Hepatocyte (in vitro differentiated cells): ENCODE measurements around the gene UNC5CL. TPM values are rescaled to one million over a fixed set of nuclear protein-coding genes. Genes with fewer than 3 reads are reported as not detected.

Source experiments
- DNase-seq: peaks from one replicate; pipeline ENCODE4 v3.0.0-alpha.2; 2016; ENCODE audit warnings: low spot score
- H2AFZ ChIP-seq: fragments of 200-600 bp; sonication (generic); 2 replicates; pipeline ENCODE4 v1.6.0; 2016; ENCODE audit warnings: antibody characterized with exemption, mild to moderate bottlenecking
- H3K27ac ChIP-seq: fragments of 200-600 bp; sonication (generic); 2 replicates; pipeline ENCODE4 v1.5.1; 2016; ENCODE audit warnings: mild to moderate bottlenecking
- H3K27me3 ChIP-seq: fragments of 200-600 bp; sonication (generic); 2 replicates; pipeline ENCODE4 v1.6.1; 2016
- H3K36me3 ChIP-seq: fragments of 200-600 bp; sonication (generic); replicated peaks from 2 replicates; pipeline ENCODE4 v1.5.1; 2016; ENCODE audit warnings: low read depth; ENCODE audit not compliant: insufficient read depth
- H3K4me1 ChIP-seq: fragments of 200-600 bp; sonication (generic); 2 replicates; pipeline ENCODE4 v1.5.1; 2016; ENCODE audit warnings: mild to moderate bottlenecking, moderate library complexity; ENCODE audit not compliant: insufficient read depth
- H3K4me2 ChIP-seq: fragments of 200-600 bp; sonication (generic); 2 replicates; pipeline ENCODE4 v1.6.0; 2016
- H3K4me3 ChIP-seq: fragments of 200-600 bp; sonication (generic); 2 replicates; pipeline ENCODE4 v1.5.1; 2016; ENCODE audit warnings: mild to moderate bottlenecking
- H3K79me2 ChIP-seq: fragments of 200-600 bp; sonication (generic); 2 replicates; pipeline ENCODE4 v1.6.0; 2017; ENCODE audit warnings: mild to moderate bottlenecking
- H3K9me2 ChIP-seq: fragments of 200-600 bp; sonication (generic); replicated peaks from 2 replicates; pipeline ENCODE4 v1.6.0; 2017; ENCODE audit warnings: mild to moderate bottlenecking; ENCODE audit not compliant: insufficient read depth
- H3K9me3 ChIP-seq: fragments of 200-600 bp; sonication (generic); 2 replicates; pipeline ENCODE4 v1.5.1; 2016; ENCODE audit warnings: low read depth, mild to moderate bottlenecking
- H4K20me1 ChIP-seq: fragments of 200-600 bp; sonication (generic); 2 replicates; pipeline ENCODE4 v1.6.0; 2016; ENCODE audit warnings: mild to moderate bottlenecking; ENCODE audit not compliant: insufficient read depth, poor library complexity, severe bottlenecking
- EZH2 ChIP-seq: fragments of 200-600 bp; sonication (generic); IDR thresholded peaks from 2 replicates; pipeline ENCODE4 v1.6.1; 2016; ENCODE audit warnings: antibody characterized with exemption, mild to moderate bottlenecking, borderline replicate concordance
- EZH2phosphoT487 ChIP-seq: fragments of 200-600 bp; sonication (generic); IDR thresholded peaks from one replicate; pipeline ENCODE4 v1.6.1; 2018; ENCODE audit warnings: antibody characterized with exemption, mild to moderate bottlenecking, low read depth, moderate library complexity; ENCODE audit not compliant: unreplicated experiment, severe bottlenecking
- WGBS: methylation state at CpG from one replicate; pipeline ENCODE4 v1.1.6; 2016; ENCODE audit warnings: low lambda C conversion rate; ENCODE audit errors: missing lambda C conversion rate; 5-methylcytosine and 5-hydroxymethylcytosine counted together
- polyA plus RNA-seq: library from polyadenylated mRNA; unstranded; fragments of >200 nt; fragmentation: Nextera tagmentation; extraction: Ambion mirVana; gene quantifications from 2 replicates; pipeline ENCODE4 v1.2.1, GENCODE V29; 2016
- total RNA-seq: library from RNA; depleted of rRNA; stranded (reverse); fragments of >200 nt; gene quantifications from 2 replicates; pipeline ENCODE4 v1.2.3, GENCODE V29; 2014
- TF ChIP-seq, protein P1 (sequence below): fragments of 200-600 bp; sonication (generic); IDR thresholded peaks from 2 replicates; pipeline ENCODE4 v1.5.1; 2016; ENCODE audit warnings: antibody characterized with exemption, mild to moderate bottlenecking; ENCODE audit not compliant: poor library complexity

The UNC5CL gene
- total and polyA plus RNA-seq, 2 experiments from 2014 or later: 37.1 to 42.9 TPM

DNA sequence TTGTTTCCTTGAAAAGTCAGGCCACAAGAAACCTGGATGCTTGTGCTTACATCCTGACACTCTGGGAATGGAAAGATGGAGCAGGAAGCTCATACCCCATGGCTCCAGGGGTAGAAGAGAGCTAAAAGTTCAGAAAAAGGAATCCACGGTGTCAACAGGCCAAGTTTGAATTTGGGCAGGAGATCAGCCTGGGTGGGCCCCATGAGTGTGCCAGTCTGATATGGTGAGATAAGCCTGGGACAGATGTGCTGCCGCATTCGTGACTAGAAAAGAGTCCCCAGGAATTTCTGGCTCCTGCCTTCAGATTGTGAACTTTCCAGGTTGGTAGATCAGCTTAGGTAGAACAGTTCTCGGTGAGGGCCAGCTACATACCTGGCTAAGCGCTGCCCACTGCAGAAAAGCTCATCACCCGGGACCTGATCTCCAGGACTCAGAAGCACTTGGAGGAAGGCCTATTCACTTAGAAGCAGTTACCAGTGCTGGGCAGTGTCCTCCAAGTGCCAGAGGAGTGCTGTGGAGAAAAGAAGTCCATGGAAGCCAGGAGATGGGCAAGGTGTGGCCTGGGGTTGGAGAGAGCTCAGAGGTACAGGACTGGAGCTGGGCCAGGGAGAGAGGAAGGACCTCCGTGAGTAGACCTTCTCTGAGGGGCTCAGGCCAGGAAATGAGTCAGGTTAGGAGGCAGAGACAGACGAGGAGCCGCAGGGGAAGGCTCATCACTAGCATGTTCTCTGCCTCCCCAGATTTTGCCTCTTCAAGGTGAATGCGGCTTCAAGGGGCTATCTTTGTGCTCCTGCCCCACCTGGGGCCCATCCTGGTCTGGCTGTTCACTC lies 3.4 kb upstream of the UNC5CL start, which contains the start of gene TSPO2:
Gene TSPO2, plus strand, starts transcription at position 242 of the 830 bp plus-strand sequence. Its CDS starts 519 bp downstream, at position 761.
- peak within 1 kb of the TSS; percentile 95 for H3K27ac ChIP-seq
- no peaks in the 10 kb centered on the region for H3K27me3 ChIP-seq
- 95% methylated on average over 10 of the region's 10 CpGs for WGBS
- TF ChIP-seq EZH2: no peak
- TF ChIP-seq, protein P1, sequence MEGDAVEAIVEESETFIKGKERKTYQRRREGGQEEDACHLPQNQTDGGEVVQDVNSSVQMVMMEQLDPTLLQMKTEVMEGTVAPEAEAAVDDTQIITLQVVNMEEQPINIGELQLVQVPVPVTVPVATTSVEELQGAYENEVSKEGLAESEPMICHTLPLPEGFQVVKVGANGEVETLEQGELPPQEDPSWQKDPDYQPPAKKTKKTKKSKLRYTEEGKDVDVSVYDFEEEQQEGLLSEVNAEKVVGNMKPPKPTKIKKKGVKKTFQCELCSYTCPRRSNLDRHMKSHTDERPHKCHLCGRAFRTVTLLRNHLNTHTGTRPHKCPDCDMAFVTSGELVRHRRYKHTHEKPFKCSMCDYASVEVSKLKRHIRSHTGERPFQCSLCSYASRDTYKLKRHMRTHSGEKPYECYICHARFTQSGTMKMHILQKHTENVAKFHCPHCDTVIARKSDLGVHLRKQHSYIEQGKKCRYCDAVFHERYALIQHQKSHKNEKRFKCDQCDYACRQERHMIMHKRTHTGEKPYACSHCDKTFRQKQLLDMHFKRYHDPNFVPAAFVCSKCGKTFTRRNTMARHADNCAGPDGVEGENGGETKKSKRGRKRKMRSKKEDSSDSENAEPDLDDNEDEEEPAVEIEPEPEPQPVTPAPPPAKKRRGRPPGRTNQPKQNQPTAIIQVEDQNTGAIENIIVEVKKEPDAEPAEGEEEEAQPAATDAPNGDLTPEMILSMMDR: no peak
- TF ChIP-seq EZH2phosphoT487: no peak
- no peaks in the 10 kb centered on the region for H4K20me1 ChIP-seq
- H3K36me3 ChIP-seq: no peaks in the 10 kb centered on the region
- H3K9me2 ChIP-seq: no peaks in the 10 kb centered on the region
- H3K9me3 ChIP-seq: no peaks in the 10 kb centered on the region
- H3K4me2 ChIP-seq: no peak within 1 kb of the TSS
- H3K4me3 ChIP-seq: no peak within 1 kb of the TSS
- H3K79me2 ChIP-seq: peaks cover 8% of the 10 kb centered on the region
- no peak for DNase-seq
- H3K4me1 ChIP-seq: peaks cover 43% of the 10 kb centered on the region
- no peak within 1 kb of the TSS for H2AFZ ChIP-seq

DNA sequence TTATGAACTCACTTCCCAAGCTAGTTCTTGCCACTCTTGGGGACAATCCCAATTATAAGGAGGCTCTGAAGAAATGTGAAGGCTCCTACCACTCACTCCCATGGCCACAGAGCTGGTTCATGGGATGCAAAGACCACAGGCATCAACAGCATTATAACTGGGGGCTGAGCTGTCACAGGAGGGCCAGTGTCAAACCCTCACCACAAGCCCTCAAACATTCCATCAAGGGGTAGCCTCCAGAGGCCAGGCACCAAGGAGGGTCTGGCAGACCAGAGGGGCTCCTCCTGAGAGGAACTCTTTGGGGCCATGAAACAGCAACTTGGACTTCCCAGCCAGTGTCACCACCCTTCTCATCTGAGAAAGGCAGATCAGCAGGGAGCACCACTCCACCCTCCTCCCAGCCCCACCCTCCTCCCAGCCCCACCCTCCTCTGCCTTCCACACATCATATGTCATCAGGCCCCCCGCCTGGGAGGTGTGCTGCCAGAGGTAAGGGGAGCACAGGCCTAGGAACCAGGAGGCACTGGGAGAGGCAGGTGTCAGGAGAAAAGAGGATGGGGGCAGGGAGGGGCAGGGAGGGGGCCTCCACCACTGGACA lies 2.0 kb upstream of the UNC5CL start:
- Histone ChIP-seq H4K20me1 (no peaks in the 10 kb centered on the region), H2AFZ (no peak overlapping the region), H3K79me2 (peaks cover 19% of the 10 kb centered on the region), H3K4me3 (no peak overlapping the region), H3K9me3 (no peaks in the 10 kb centered on the region), H3K4me1 (peaks cover 39% of the 10 kb centered on the region), H3K4me2 (peak overlapping the region; percentile 44), H3K27me3 (no peaks in the 10 kb centered on the region), H3K36me3 (no peaks in the 10 kb centered on the region), H3K27ac (peak overlapping the region; percentile 95), H3K9me2 (no peaks in the 10 kb centered on the region)
- DNase-seq: no peak
- TF ChIP-seq EZH2phosphoT487 (no peak), EZH2 (no peak)
- TF ChIP-seq, protein P1: no peak
- WGBS: 83% methylated on average over 1 of the region's 1 CpG

DNA sequence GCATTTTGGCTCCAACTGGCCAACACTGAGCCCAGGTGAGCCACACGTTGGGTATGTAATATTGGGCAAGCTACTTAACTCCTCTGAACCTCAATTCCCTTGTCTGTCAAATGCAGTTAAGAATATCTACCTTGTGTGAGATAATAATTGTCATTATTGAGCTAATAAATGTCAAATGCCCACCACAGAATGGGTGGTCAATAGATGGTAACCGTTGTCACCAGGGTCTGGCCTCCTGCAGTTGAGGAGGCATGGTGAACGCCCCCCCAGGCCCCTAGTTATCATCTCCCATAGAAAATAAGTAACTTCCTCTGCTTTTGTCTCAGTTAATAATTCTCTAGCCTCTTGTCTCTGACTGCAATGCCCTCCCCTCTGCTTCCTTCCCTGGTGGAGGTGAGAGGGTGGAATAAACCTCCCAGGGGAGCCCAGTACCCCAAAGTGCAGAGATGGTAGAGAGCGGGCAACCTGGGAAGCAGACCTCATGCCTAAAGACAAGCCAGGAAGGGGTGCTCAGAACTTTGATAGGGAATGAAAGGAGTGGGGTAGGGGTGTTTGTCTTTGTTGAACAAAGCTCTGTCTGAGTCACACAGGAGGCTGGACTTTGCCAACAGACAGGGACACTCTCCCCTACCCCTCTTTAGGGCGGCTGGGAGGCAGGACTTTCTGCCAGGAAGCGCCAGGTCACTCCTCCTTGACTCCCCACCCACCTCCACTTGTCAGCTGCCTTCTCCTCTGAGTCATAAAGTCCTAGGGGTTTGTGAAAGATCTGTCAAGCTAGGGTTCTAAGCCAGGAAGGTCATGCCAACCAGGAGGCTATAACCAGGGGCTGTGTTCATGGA lies 1.3 kb upstream of the UNC5CL start:
- H3K4me3 ChIP-seq: no peak overlapping the region
- no peaks in the 10 kb centered on the region for H4K20me1 ChIP-seq
- no peaks in the 10 kb centered on the region for H3K36me3 ChIP-seq
- peak; percentile 88 for DNase-seq
- no peaks in the 10 kb centered on the region for H3K27me3 ChIP-seq
- H3K9me2 ChIP-seq: no peaks in the 10 kb centered on the region
- H3K4me1 ChIP-seq: peaks cover 39% of the 10 kb centered on the region
- WGBS: 52% methylated on average over 6 of the region's 6 CpGs
- H3K9me3 ChIP-seq: no peaks in the 10 kb centered on the region
- peak overlapping the region; percentile 95 for H3K27ac ChIP-seq
- H3K4me2 ChIP-seq: peak overlapping the region; percentile 63
- TF ChIP-seq, protein P1: no peak
- TF ChIP-seq EZH2phosphoT487: no peak
- no peak for TF ChIP-seq EZH2
- H2AFZ ChIP-seq: peak overlapping the region; percentile 29
- peaks cover 26% of the 10 kb centered on the region for H3K79me2 ChIP-seq
